ENCODE results near the gene ROBO2. TPM values are rescaled to one million over a fixed set of nuclear protein-coding genes. Genes with fewer than 3 reads are reported as not detected.

The ROBO2 gene
- total and polyA plus RNA-seq, 4 donors, result 0.30 to 72.4 (median 3.3) TPM

GRCh38 chr3:77329116-77329515, 289.2 kb downstream of the ROBO2 start:
- TF ChIP-seq, protein P1, sequence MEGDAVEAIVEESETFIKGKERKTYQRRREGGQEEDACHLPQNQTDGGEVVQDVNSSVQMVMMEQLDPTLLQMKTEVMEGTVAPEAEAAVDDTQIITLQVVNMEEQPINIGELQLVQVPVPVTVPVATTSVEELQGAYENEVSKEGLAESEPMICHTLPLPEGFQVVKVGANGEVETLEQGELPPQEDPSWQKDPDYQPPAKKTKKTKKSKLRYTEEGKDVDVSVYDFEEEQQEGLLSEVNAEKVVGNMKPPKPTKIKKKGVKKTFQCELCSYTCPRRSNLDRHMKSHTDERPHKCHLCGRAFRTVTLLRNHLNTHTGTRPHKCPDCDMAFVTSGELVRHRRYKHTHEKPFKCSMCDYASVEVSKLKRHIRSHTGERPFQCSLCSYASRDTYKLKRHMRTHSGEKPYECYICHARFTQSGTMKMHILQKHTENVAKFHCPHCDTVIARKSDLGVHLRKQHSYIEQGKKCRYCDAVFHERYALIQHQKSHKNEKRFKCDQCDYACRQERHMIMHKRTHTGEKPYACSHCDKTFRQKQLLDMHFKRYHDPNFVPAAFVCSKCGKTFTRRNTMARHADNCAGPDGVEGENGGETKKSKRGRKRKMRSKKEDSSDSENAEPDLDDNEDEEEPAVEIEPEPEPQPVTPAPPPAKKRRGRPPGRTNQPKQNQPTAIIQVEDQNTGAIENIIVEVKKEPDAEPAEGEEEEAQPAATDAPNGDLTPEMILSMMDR (IDR thresholded peaks at IDR 0.05; ENCODE audit: control extremely low read depth, extremely low read depth), result no peak
- Histone ChIP-seq H3K9me3 (ENCODE audit: control insufficient read depth in 4 of 4, insufficient read depth in 3 of 4, low read length in 3 of 4) (no peaks in the 10 kb centered on the region), H3K27me3 (ENCODE audit: control insufficient read depth in 3 of 3, insufficient read depth in 3 of 3, low read length in 2 of 3) (no peaks in the 10 kb centered on the region), H3K9ac (ENCODE audit: insufficient read depth in 1 of 2, low read length in 2 of 2) (peak overlapping the region in 1 of 2 donors; percentile 59), H3K4me1 (ENCODE audit: control insufficient read depth in 5 of 5, insufficient read depth in 5 of 5, low read length in 5 of 5) (peaks cover 0 to 15% (median 0%) of the 10 kb centered on the region in 5 donors), H3K36me3 (ENCODE audit: control insufficient read depth in 4 of 4, insufficient read depth in 4 of 4, low read length in 4 of 4) (no peaks in the 10 kb centered on the region), H3K27ac (ENCODE audit: low read depth in 1 of 2, low read length in 1 of 2) (no peak overlapping the region), H3K4me3 (no peak overlapping the region)
- WGBS, 2 donors, result 44 to 70% methylated on average over 4 of the region's 4 CpGs
- DNase-seq, result peak; percentile 19 to 86 (median 85)
- peak; percentile 38 for ATAC-seq (ENCODE audit: insufficient read depth, low FRiP score)

DNA sequence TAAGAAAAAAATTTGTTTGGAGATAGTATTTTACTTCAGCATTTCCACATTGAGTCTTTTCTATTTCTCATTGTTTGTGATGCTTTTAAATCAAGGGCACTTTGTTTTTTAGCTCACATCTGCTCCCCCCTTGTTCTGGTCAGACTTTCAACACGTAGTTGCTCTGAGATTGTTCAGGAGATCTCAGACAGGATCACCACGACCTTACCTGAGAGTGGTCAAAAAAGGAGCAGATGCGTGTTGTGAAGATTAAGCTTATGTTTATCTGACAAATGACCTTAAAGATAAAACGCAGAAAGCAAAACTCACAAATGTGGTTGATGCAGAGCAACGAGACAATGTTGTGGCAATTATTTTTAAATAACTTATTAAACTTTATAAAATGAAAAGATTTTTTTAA, 298.3 kb downstream of the ROBO2 start:
- Histone ChIP-seq H3K27ac (ENCODE audit: low read depth in 1 of 2, low read length in 1 of 2) (no peak overlapping the region), H3K4me1 (ENCODE audit: control insufficient read depth in 5 of 5, insufficient read depth in 5 of 5, low read length in 5 of 5) (no peaks in the 10 kb centered on the region), H3K9ac (ENCODE audit: insufficient read depth in 1 of 2, low read length in 2 of 2) (no peak overlapping the region), H3K36me3 (ENCODE audit: control insufficient read depth in 4 of 4, insufficient read depth in 4 of 4, low read length in 4 of 4) (no peaks in the 10 kb centered on the region), H3K9me3 (ENCODE audit: control insufficient read depth in 4 of 4, insufficient read depth in 3 of 4, low read length in 3 of 4) (no peaks in the 10 kb centered on the region), H3K4me3 (no peak overlapping the region), H3K27me3 (ENCODE audit: control insufficient read depth in 3 of 3, insufficient read depth in 3 of 3, low read length in 2 of 3) (no peaks in the 10 kb centered on the region)
- DNase-seq, result no peak
- no peak for ATAC-seq (ENCODE audit: insufficient read depth, low FRiP score)
- TF ChIP-seq, protein P1 (IDR thresholded peaks at IDR 0.05; ENCODE audit: control extremely low read depth, extremely low read depth), result no peak
- 72 to 83% methylated on average over 5 of the region's 5 CpGs for WGBS, 2 donors

GRCh38 chr3:77342027-77342426, 302.1 kb downstream of the ROBO2 start:
- 94 to 95% methylated on average over 6 of the region's 6 CpGs for WGBS, 2 donors
- TF ChIP-seq, protein P1 (IDR thresholded peaks at IDR 0.05; ENCODE audit: control extremely low read depth, extremely low read depth), result no peak
- no peak overlapping the region for H3K27ac ChIP-seq (ENCODE audit: low read depth in 1 of 2, low read length in 1 of 2)
- DNase-seq (no peak), ATAC-seq (ENCODE audit: insufficient read depth, low FRiP score) (no peak)
- H3K4me3 ChIP-seq, result no peak overlapping the region
- H3K36me3 ChIP-seq (ENCODE audit: control insufficient read depth in 4 of 4, insufficient read depth in 4 of 4, low read length in 4 of 4), result no peaks in the 10 kb centered on the region
- H3K4me1 ChIP-seq (ENCODE audit: control insufficient read depth in 5 of 5, insufficient read depth in 5 of 5, low read length in 5 of 5), result no peaks in the 10 kb centered on the region
- H3K9me3 ChIP-seq (ENCODE audit: control insufficient read depth in 4 of 4, insufficient read depth in 3 of 4, low read length in 3 of 4), result no peaks in the 10 kb centered on the region
- no peaks in the 10 kb centered on the region for H3K27me3 ChIP-seq (ENCODE audit: control insufficient read depth in 3 of 3, insufficient read depth in 3 of 3, low read length in 2 of 3)
- no peak overlapping the region for H3K9ac ChIP-seq (ENCODE audit: insufficient read depth in 1 of 2, low read length in 2 of 2)

GRCh38 chr3:77342688-77343087, 302.8 kb downstream of the ROBO2 start:
- H3K9me3 ChIP-seq (ENCODE audit: control insufficient read depth in 4 of 4, insufficient read depth in 3 of 4, low read length in 3 of 4), result no peaks in the 10 kb centered on the region
- TF ChIP-seq, protein P1 (IDR thresholded peaks at IDR 0.05; ENCODE audit: control extremely low read depth, extremely low read depth), result no peak
- no peak overlapping the region for H3K4me3 ChIP-seq
- WGBS, 2 donors, result 75 to 86% methylated on average over 5 of the region's 5 CpGs
- no peaks in the 10 kb centered on the region for H3K36me3 ChIP-seq (ENCODE audit: control insufficient read depth in 4 of 4, insufficient read depth in 4 of 4, low read length in 4 of 4)
- H3K27ac ChIP-seq (ENCODE audit: low read depth in 1 of 2, low read length in 1 of 2), result no peak overlapping the region
- no peak overlapping the region for H3K9ac ChIP-seq (ENCODE audit: insufficient read depth in 1 of 2, low read length in 2 of 2)
- DNase-seq (no peak), ATAC-seq (ENCODE audit: insufficient read depth, low FRiP score) (no peak)
- H3K4me1 ChIP-seq (ENCODE audit: control insufficient read depth in 5 of 5, insufficient read depth in 5 of 5, low read length in 5 of 5), result no peaks in the 10 kb centered on the region
- H3K27me3 ChIP-seq (ENCODE audit: control insufficient read depth in 3 of 3, insufficient read depth in 3 of 3, low read length in 2 of 3), result no peaks in the 10 kb centered on the region
